Endothelial cell (in vitro differentiated cells): ENCODE results near the gene ANK2. TPM values are rescaled to one million over a fixed set of nuclear protein-coding genes. Genes with fewer than 3 reads are reported as not detected.

Source experiments
- DNase-seq: peaks from one replicate; pipeline ENCODE4 v3.0.0; 2021; ENCODE audit warnings: low spot score
- H3K27ac Mint-ChIP-seq: one replicate; pipeline ENCODE4 v1.8.0; 2021; ENCODE audit warnings: mixed read lengths, inconsistent platforms; ENCODE audit not compliant: unreplicated experiment
- H3K27me3 Mint-ChIP-seq: one replicate; pipeline ENCODE4 v1.8.0; 2021; ENCODE audit warnings: mild to moderate bottlenecking, moderate library complexity, mixed read lengths, inconsistent platforms; ENCODE audit not compliant: unreplicated experiment
- H3K36me3 Mint-ChIP-seq: one replicate; pipeline ENCODE4 v1.8.0; 2021; ENCODE audit warnings: mild to moderate bottlenecking, low read depth, mixed read lengths, inconsistent platforms; ENCODE audit not compliant: unreplicated experiment
- H3K4me1 Mint-ChIP-seq: one replicate; pipeline ENCODE4 v1.8.0; 2021; ENCODE audit warnings: mild to moderate bottlenecking, mixed read lengths, inconsistent platforms; ENCODE audit not compliant: unreplicated experiment
- H3K4me3 Mint-ChIP-seq: one replicate; pipeline ENCODE4 v1.8.0; 2021; ENCODE audit warnings: mild to moderate bottlenecking, mixed read lengths, inconsistent platforms; ENCODE audit not compliant: unreplicated experiment
- H3K9me3 Mint-ChIP-seq: one replicate; pipeline ENCODE4 v1.8.0; 2021; ENCODE audit warnings: mixed read lengths, inconsistent platforms; ENCODE audit not compliant: unreplicated experiment
- CTCF ChIP-seq: fragments of 200-600 bp; sonication (generic); IDR thresholded peaks from one replicate; pipeline ENCODE4 v1.5.0; 2021; ENCODE audit warnings: antibody characterized with exemption; ENCODE audit not compliant: unreplicated experiment
- total RNA-seq: library from RNA; stranded (reverse); fragmentation: NEBNext Ultra II Directional; extraction: Animal tissue kit (Norgen Biotek cat#: 25700); gene quantifications from one replicate; pipeline ENCODE4 v1.2.1, GENCODE V29; 2021; ENCODE audit not compliant: unreplicated experiment

The ANK2 gene
- total RNA-seq, 1 donor from 2014 or later = 47.2 TPM

GRCh38 chr4:113212613-113213012 lies 163.2 kb downstream of the ANK2 start:
- Mint-ChIP-seq H3K4me1 (peaks cover 9% of the 10 kb centered on the region), H3K27me3 (peaks cover 4% of the 10 kb centered on the region)

GRCh38 chr4:113221990-113222389 lies 172.5 kb downstream of the ANK2 start:
- H3K9me3 Mint-ChIP-seq = no peaks in the 10 kb centered on the region
- no peaks in the 10 kb centered on the region for H3K27me3 Mint-ChIP-seq
- no peak overlapping the region for H3K4me3 Mint-ChIP-seq
- DNase-seq = no peak
- H3K4me1 Mint-ChIP-seq = peaks cover 8% of the 10 kb centered on the region
- H3K27ac Mint-ChIP-seq = no peak overlapping the region
- TF ChIP-seq CTCF = no peak
- no peaks in the 10 kb centered on the region for H3K36me3 Mint-ChIP-seq

More at GRCh38 chr4:113212613-113213012, 163.2 kb downstream of the ANK2 start:
- Mint-ChIP-seq H3K9me3 (no peaks in the 10 kb centered on the region), H3K36me3 (no peaks in the 10 kb centered on the region), H3K27ac (no peak overlapping the region), H3K4me3 (no peak overlapping the region)
- TF ChIP-seq CTCF = no peak
- DNase-seq = no peak

GRCh38 chr4:113222471-113222870 lies 173.0 kb downstream of the ANK2 start:
- H3K4me1 Mint-ChIP-seq = peaks cover 8% of the 10 kb centered on the region
- no peaks in the 10 kb centered on the region for H3K9me3 Mint-ChIP-seq
- no peak overlapping the region for H3K27ac Mint-ChIP-seq
- no peaks in the 10 kb centered on the region for H3K36me3 Mint-ChIP-seq
- TF ChIP-seq CTCF = no peak
- no peak overlapping the region for H3K4me3 Mint-ChIP-seq
- no peaks in the 10 kb centered on the region for H3K27me3 Mint-ChIP-seq
- no peak for DNase-seq

GRCh38 chr4:113223001-113223400 lies 173.5 kb downstream of the ANK2 start:
- H3K4me3 Mint-ChIP-seq = no peak overlapping the region
- H3K9me3 Mint-ChIP-seq = no peaks in the 10 kb centered on the region
- H3K27ac Mint-ChIP-seq = no peak overlapping the region
- DNase-seq = no peak
- H3K36me3 Mint-ChIP-seq = no peaks in the 10 kb centered on the region
- H3K4me1 Mint-ChIP-seq = peaks cover 8% of the 10 kb centered on the region
- TF ChIP-seq CTCF = no peak
- no peaks in the 10 kb centered on the region for H3K27me3 Mint-ChIP-seq

- H3K9me3 Mint-ChIP-seq = no peaks in the 10 kb centered on the region
- no peak for DNase-seq
- no peaks in the 10 kb centered on the region for H3K27me3 Mint-ChIP-seq
- H3K36me3 Mint-ChIP-seq = no peaks in the 10 kb centered on the region
- no peaks in the 10 kb centered on the region for H3K4me1 Mint-ChIP-seq
- no peak overlapping the region for H3K4me3 Mint-ChIP-seq
- no peak for TF ChIP-seq CTCF
- H3K27ac Mint-ChIP-seq = no peak overlapping the region
These were observed 182.7 kb downstream of the ANK2 start for GRCh38 chr4:113232194-113232593.
